Measurements from ENCODE around the gene KCNV2.

The KCNV2 gene

GRCh38 chr9:2726650-2727340, 9.5 kb downstream of the KCNV2 start:
- DNase-seq = no peak
- no peaks in the 10 kb centered on the region for H3K9me3 Mint-ChIP-seq
- no peak for ATAC-seq (replicated peaks)
- H3K4me1 Mint-ChIP-seq (ENCODE audit: low read depth in 2 of 2) = peaks cover 0 to 2% of the 10 kb centered on the region in 2 donors
- H3K36me3 Mint-ChIP-seq (ENCODE audit: insufficient read depth) = no peaks in the 10 kb centered on the region
- H3K27me3 Mint-ChIP-seq = no peaks in the 10 kb centered on the region
- H3K27ac Mint-ChIP-seq = no peak overlapping the region
- no peak overlapping the region for H3K4me3 Mint-ChIP-seq

GRCh38 chr9:2727374-2727773, 10.1 kb downstream of the KCNV2 start:
- H3K36me3 Mint-ChIP-seq (ENCODE audit: insufficient read depth) = no peaks in the 10 kb centered on the region
- ATAC-seq (replicated peaks) (no peak), DNase-seq (no peak)
- no peaks in the 10 kb centered on the region for H3K9me3 Mint-ChIP-seq
- H3K4me1 Mint-ChIP-seq (ENCODE audit: low read depth in 2 of 2) = peaks cover 0 to 2% of the 10 kb centered on the region in 2 donors
- H3K27me3 Mint-ChIP-seq = no peaks in the 10 kb centered on the region
- no peak overlapping the region for H3K4me3 Mint-ChIP-seq
- no peak overlapping the region for H3K27ac Mint-ChIP-seq

- peak overlapping the region; percentile 4 to 17 for H3K27ac Mint-ChIP-seq
- DNase-seq (peak in 1 of 3 experiments; percentile 2), ATAC-seq (replicated peaks) (peak; percentile 54)
- H3K4me1 Mint-ChIP-seq (ENCODE audit: low read depth in 2 of 2) = peaks cover 0 to 2% of the 10 kb centered on the region in 2 donors
- no peak overlapping the region for H3K4me3 Mint-ChIP-seq
- H3K27me3 Mint-ChIP-seq = no peaks in the 10 kb centered on the region
- no peaks in the 10 kb centered on the region for H3K36me3 Mint-ChIP-seq (ENCODE audit: insufficient read depth)
- no peaks in the 10 kb centered on the region for H3K9me3 Mint-ChIP-seq
Observed at GRCh38 chr9:2727966-2728613, 10.8 kb downstream of the KCNV2 start.

- Mint-ChIP-seq H3K36me3 (ENCODE audit: insufficient read depth) (no peaks in the 10 kb centered on the region), H3K4me3 (no peak overlapping the region), H3K27ac (no peak overlapping the region), H3K4me1 (ENCODE audit: low read depth in 2 of 2) (peaks cover 0 to 2% of the 10 kb centered on the region in 2 donors), H3K27me3 (no peaks in the 10 kb centered on the region), H3K9me3 (no peaks in the 10 kb centered on the region)
- ATAC-seq (replicated peaks) (no peak), DNase-seq (no peak)
Observed at GRCh38 chr9:2729003-2729402, 11.7 kb downstream of the KCNV2 start.

GRCh38 chr9:2729721-2730120, 12.4 kb downstream of the KCNV2 start:
- DNase-seq = no peak
- peaks cover 0 to 2% of the 10 kb centered on the region in 2 donors for H3K4me1 Mint-ChIP-seq (ENCODE audit: low read depth in 2 of 2)
- H3K9me3 Mint-ChIP-seq = no peaks in the 10 kb centered on the region
- H3K27ac Mint-ChIP-seq = no peak overlapping the region
- no peak overlapping the region for H3K4me3 Mint-ChIP-seq
- no peaks in the 10 kb centered on the region for H3K36me3 Mint-ChIP-seq (ENCODE audit: insufficient read depth)
- H3K27me3 Mint-ChIP-seq = no peaks in the 10 kb centered on the region
- ATAC-seq (replicated peaks) = no peak

GRCh38 chr9:2730971-2731370, 13.7 kb downstream of the KCNV2 start:
- Mint-ChIP-seq H3K36me3 (ENCODE audit: insufficient read depth) (no peaks in the 10 kb centered on the region), H3K4me3 (no peak overlapping the region), H3K27ac (no peak overlapping the region), H3K27me3 (no peaks in the 10 kb centered on the region), H3K4me1 (ENCODE audit: low read depth in 2 of 2) (peaks cover 0 to 2% of the 10 kb centered on the region in 2 donors), H3K9me3 (no peaks in the 10 kb centered on the region)
- DNase-seq = no peak
- ATAC-seq (replicated peaks) = no peak

GRCh38 chr9:2732492-2732891, 15.2 kb downstream of the KCNV2 start:
- H3K4me3 Mint-ChIP-seq = no peak overlapping the region
- peaks cover 0 to 2% of the 10 kb centered on the region in 2 donors for H3K4me1 Mint-ChIP-seq (ENCODE audit: low read depth in 2 of 2)
- no peak for ATAC-seq (replicated peaks)
- H3K27me3 Mint-ChIP-seq = no peaks in the 10 kb centered on the region
- DNase-seq = no peak
- H3K27ac Mint-ChIP-seq = peak overlapping the region in 1 of 2 donors; percentile 41
- H3K9me3 Mint-ChIP-seq = no peaks in the 10 kb centered on the region
- no peaks in the 10 kb centered on the region for H3K36me3 Mint-ChIP-seq (ENCODE audit: insufficient read depth)

- ATAC-seq (replicated peaks) = no peak
- H3K9me3 Mint-ChIP-seq = no peaks in the 10 kb centered on the region
- H3K4me1 Mint-ChIP-seq (ENCODE audit: low read depth in 2 of 2) = peaks cover 3 to 5% of the 10 kb centered on the region in 2 donors
Observed at GRCh38 chr9:2740616-2741015, 23.3 kb downstream of the KCNV2 start.

GRCh38 chr9:2741441-2742158, 24.3 kb downstream of the KCNV2 start:
- H3K27me3 Mint-ChIP-seq = no peaks in the 10 kb centered on the region
- no peak overlapping the region for H3K4me3 Mint-ChIP-seq
- no peak overlapping the region for H3K27ac Mint-ChIP-seq
- no peaks in the 10 kb centered on the region for H3K9me3 Mint-ChIP-seq
- ATAC-seq (replicated peaks) (no peak), DNase-seq (no peak)
- peaks cover 3 to 5% of the 10 kb centered on the region in 2 donors for H3K4me1 Mint-ChIP-seq (ENCODE audit: low read depth in 2 of 2)
- peaks cover 3% of the 10 kb centered on the region for H3K36me3 Mint-ChIP-seq (ENCODE audit: insufficient read depth)

More at GRCh38 chr9:2740616-2741015, 23.3 kb downstream of the KCNV2 start:
- no peak for DNase-seq
- Mint-ChIP-seq H3K27me3 (no peaks in the 10 kb centered on the region), H3K27ac (no peak overlapping the region), H3K36me3 (ENCODE audit: insufficient read depth) (peaks cover 3% of the 10 kb centered on the region), H3K4me3 (no peak overlapping the region)

GRCh38 chr9:2742214-2742613, 24.9 kb downstream of the KCNV2 start:
- ATAC-seq (replicated peaks) = no peak
- Mint-ChIP-seq H3K9me3 (no peaks in the 10 kb centered on the region), H3K4me3 (no peak overlapping the region), H3K4me1 (ENCODE audit: low read depth in 2 of 2) (peaks cover 3 to 5% of the 10 kb centered on the region in 2 donors), H3K27me3 (no peaks in the 10 kb centered on the region), H3K36me3 (ENCODE audit: insufficient read depth) (peaks cover 3% of the 10 kb centered on the region), H3K27ac (no peak overlapping the region)
- no peak for DNase-seq

- Mint-ChIP-seq H3K9me3 (no peaks in the 10 kb centered on the region), H3K27me3 (no peaks in the 10 kb centered on the region), H3K36me3 (ENCODE audit: insufficient read depth) (peaks cover 3% of the 10 kb centered on the region), H3K27ac (no peak overlapping the region), H3K4me1 (ENCODE audit: low read depth in 2 of 2) (peaks cover 3 to 5% of the 10 kb centered on the region in 2 donors), H3K4me3 (no peak overlapping the region)
- ATAC-seq (replicated peaks) = no peak
- no peak for DNase-seq
Observed at GRCh38 chr9:2743937-2744529, 26.7 kb downstream of the KCNV2 start.

GRCh38 chr9:2745560-2746380, 28.5 kb downstream of the KCNV2 start:
- H3K36me3 Mint-ChIP-seq (ENCODE audit: insufficient read depth) = peaks cover 3% of the 10 kb centered on the region

GRCh38 chr9:2749485-2749884, 32.2 kb downstream of the KCNV2 start:
- Mint-ChIP-seq H3K4me1 (ENCODE audit: low read depth in 2 of 2) (peaks cover 3 to 9% of the 10 kb centered on the region in 2 donors), H3K36me3 (ENCODE audit: insufficient read depth) (peaks cover 3% of the 10 kb centered on the region), H3K4me3 (no peak overlapping the region), H3K27me3 (no peaks in the 10 kb centered on the region), H3K9me3 (peaks cover 0 to 2% of the 10 kb centered on the region in 2 donors), H3K27ac (no peak overlapping the region)
- ATAC-seq (replicated peaks) = no peak
- no peak for DNase-seq

More at GRCh38 chr9:2745560-2746380, 28.5 kb downstream of the KCNV2 start:
- ATAC-seq (replicated peaks) (no peak), DNase-seq (no peak)
- H3K4me1 Mint-ChIP-seq (ENCODE audit: low read depth in 2 of 2) = peaks cover 3 to 5% of the 10 kb centered on the region in 2 donors
- H3K27me3 Mint-ChIP-seq = no peaks in the 10 kb centered on the region
- peak overlapping the region in 1 of 2 donors; percentile 3 for H3K27ac Mint-ChIP-seq
- no peak overlapping the region for H3K4me3 Mint-ChIP-seq
- H3K9me3 Mint-ChIP-seq = no peaks in the 10 kb centered on the region

Data from effector memory CD8-positive, alpha-beta T cell (primary cell).